Cardiac fibroblast (primary cell): ENCODE measurements around the gene CACNA1F.

Source experiments
- DNase-seq, 2 donors: peaks; one replicate each; pipeline versions ENCODE4 v3.0.0 to v3.0.0-alpha.2; 2010; ENCODE audit warnings: low read depth in 2 of 2
- H3K4me3 ChIP-seq, 2 donors: replicated peaks in 1 of 2; 1 replicate in 1 of 2; 2 replicates in 1 of 2; pipeline ENCODE4 v1.5.1; 2011; ENCODE audit warnings: low read depth in 2 of 2, low read length in 2 of 2, mild to moderate bottlenecking in 2 of 2, moderate library complexity in 1 of 2
- TF ChIP-seq, protein P1 (sequence below): IDR thresholded peaks from one replicate; pipeline ENCODE4 v1.5.1; 2011; ENCODE audit warnings: low read depth, mild to moderate bottlenecking, low read length, inconsistent platforms

CACNA1F gene

DNA sequence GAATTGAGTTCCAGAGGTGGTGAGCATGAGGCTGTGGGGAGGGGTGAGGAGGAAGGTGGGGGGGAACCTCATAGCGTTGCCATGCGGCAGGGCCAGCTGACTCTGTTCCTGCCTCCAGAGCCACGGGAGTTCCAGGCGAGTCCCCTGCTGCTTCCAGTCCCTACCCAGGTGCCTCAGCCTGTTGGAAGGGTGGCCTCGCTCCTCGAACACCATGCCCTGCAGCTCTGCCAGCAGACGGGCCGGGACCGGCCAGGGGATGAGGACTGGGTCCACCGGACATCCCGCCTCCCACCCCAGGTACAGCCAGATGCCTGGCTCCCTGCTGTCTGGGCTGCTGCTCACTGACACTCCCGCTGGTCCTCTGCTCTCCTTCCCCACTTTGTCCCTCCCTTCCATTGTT is 10.0 kb upstream of the CACNA1F start:
- TF ChIP-seq, protein P1, sequence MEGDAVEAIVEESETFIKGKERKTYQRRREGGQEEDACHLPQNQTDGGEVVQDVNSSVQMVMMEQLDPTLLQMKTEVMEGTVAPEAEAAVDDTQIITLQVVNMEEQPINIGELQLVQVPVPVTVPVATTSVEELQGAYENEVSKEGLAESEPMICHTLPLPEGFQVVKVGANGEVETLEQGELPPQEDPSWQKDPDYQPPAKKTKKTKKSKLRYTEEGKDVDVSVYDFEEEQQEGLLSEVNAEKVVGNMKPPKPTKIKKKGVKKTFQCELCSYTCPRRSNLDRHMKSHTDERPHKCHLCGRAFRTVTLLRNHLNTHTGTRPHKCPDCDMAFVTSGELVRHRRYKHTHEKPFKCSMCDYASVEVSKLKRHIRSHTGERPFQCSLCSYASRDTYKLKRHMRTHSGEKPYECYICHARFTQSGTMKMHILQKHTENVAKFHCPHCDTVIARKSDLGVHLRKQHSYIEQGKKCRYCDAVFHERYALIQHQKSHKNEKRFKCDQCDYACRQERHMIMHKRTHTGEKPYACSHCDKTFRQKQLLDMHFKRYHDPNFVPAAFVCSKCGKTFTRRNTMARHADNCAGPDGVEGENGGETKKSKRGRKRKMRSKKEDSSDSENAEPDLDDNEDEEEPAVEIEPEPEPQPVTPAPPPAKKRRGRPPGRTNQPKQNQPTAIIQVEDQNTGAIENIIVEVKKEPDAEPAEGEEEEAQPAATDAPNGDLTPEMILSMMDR = no peak
- no peak for DNase-seq
- H3K4me3 ChIP-seq = no peak overlapping the region

DNA sequence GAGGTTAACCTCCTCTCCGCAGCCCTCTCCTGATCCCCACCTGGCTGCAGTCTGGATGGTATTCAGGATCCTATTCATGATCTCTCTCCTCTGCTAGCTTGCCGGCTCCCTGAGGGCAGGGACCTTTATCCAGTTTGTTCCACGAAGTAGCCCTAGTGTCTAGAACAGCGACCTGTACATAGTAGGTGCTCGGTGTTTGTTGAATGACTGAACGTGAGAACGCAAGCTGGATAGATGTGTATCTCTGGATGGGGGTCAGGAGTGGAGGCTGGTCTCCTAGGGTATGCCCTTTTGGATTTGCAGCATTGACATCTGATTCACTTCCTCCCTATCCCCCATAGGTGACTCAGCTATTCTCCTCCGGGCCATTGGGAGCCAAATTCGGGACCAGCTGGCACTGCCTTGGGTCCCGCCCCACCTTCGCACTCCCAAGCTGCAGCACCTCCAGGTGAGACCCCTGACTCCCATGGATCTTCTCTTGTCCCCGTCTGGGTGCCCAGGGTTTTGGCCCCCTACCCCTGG is 9.5 kb upstream of the CACNA1F start:
- H3K4me3 ChIP-seq = no peak overlapping the region
- peak in 1 of 2 donors; percentile 13 for DNase-seq
- TF ChIP-seq, protein P1 = no peak

DNA sequence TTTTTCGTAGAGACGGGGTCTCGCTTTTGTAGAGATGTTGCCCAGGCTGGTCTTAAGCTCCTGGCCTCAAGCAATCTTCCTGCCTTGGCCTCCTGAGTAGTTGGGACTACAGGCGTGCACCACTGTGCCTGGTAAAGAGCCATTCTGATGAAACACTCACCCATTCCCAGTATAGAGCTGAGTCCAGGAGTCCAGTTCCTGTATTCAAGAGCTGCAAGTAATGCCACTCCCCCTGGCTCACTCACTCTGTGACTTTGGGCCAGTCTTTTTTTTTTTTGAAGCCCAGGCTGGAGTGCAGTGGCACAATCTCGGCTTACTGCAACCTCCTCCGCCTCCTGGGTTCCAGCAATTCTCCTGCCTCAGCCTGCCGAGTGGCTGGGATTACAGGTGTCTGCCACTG is 5.6 kb upstream of the CACNA1F start:
- TF ChIP-seq, protein P1 = no peak
- no peak overlapping the region for H3K4me3 ChIP-seq
- DNase-seq = no peak

DNA sequence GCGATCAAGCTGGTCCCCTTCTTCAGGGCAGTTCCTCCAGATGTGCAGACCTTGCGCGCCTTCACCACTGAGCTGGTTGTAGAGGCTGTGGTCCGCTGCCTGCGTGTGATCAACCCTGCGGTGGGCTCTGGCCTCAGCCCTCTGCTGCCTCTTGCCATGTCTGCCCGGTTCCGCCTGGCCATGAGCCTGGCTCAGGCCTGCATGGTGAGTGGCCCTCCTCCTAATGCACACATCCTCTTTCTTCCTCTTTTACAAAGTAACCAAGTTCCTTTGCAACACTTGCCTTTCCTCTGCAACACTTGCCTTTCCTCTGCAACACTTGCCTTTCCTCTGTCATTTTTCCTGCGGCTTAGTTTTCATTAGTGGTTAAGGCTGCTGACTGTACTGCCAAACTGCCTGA is 3.9 kb upstream of the CACNA1F start:
- TF ChIP-seq, protein P1 = no peak
- DNase-seq = no peak
- H3K4me3 ChIP-seq = no peak overlapping the region

DNA sequence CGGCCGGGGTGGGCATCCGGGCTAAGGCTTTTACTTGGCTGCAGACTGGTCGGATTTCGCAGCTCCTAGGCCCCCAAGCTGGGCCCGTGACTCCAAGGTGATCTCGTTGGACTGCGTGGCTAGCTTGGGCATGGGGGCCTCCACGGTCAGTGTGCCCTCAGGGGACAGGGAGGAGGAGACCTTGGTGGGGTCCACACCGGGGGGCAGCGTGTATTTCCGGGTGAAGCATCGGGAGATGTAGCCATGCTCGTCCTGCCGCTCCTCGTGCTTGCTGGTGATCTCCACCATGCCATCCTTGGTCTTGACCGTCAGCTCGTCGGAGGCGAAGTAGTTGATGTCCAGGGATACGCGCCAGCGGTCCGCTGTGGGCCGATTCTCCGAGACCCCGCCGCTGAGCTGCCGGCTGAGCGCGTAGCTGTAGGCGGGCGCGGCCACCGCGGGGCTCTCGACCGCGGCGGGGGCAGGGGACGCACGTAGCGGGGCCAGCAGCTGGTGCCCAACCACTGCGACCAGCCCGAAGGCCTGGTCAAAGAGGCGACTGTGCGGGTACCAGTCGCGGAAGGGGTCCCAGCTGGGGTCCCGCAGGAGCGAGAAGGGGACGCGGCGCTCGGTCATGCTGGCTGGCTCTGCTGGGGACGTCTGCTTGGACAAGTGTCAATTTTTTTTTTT is 881 bp upstream of the CACNA1F start:
- H3K4me3 ChIP-seq = no peak overlapping the region
- no peak for DNase-seq
- TF ChIP-seq, protein P1 = no peak

DNA sequence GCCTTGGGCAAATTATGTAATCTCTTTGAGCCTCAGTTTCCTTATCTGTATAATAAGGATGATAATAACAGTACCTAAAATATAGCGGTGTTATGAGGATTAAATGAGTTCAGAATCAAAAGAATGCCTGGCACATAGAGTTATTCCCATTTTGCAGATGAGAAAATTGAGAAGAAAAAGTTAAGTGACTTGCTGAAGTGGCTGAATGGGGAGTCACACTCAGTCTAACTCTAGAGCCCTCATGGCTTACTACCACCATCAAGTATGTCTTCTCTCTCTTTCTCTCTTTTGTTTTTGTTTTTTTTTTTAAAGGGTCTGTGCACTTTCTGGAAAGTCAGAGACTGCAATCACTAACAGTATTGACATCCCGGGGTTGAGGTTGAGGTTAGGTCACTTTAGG is 615 bp downstream of the CACNA1F start:
- DNase-seq = no peak
- no peak overlapping the region for H3K4me3 ChIP-seq
- TF ChIP-seq, protein P1 = no peak

DNA sequence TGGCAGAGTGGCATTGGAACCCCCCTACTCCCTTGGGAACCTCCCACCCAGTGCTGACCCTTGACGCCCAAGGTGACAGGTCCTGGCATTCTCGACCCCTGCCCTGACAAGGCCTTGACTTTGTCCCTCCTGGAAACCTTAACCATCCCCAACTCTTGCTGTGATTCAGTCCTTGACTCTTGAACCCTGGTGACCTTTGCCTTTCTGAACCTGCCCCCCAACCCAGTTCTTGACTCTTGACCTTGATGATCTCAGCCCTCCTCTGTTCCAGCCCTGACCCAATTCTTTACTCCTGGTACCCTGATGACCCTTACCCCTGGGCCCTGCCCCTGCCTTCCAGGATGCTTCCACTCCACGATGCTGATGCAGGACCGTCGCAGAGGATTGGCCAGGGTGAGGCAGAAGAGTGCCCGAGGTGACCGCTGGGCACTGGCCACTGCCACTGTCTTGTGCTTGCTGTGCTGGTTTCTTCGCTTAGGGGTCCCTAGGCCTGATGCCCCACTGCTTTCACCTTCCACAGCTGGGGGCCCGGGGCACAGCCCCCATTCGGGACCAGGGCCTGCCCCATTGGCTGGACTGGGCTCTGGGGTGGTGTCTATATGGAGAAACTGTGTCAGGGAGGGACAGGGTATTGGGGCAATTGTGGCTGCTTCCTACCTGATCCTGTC is 1.7 kb downstream of the CACNA1F start:
- no peak overlapping the region for H3K4me3 ChIP-seq
- DNase-seq = no peak
- TF ChIP-seq, protein P1 = no peak
